Measurements from ENCODE around the gene ZNF438. TPM values are rescaled to one million over a fixed set of nuclear protein-coding genes. Genes with fewer than 3 reads are reported as not detected.

The ZNF438 gene
- total and polyA plus RNA-seq, 2 of the 8 experiments (the other 6 are each of a cell fraction or from before 2014, with no cell fraction given), result 0.95 to 1.7 TPM

DNA sequence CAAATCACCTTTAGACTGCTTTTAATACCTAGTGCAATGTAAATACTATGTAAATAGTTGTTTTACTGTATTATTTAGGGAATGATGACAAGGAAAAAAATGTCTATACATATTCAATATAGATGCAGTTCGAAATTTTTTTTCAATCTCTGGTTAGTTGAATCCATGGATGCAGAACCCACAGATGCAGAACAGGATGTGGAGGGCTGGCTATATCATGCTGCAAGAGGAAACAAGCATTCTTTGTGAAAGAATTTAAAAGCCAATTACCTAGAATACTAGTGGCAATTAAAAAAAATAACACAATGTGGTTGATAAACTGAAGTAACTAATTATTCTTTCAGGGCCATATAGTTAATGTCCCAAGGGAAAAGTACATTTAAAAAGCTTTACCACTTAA, 170.4 kb downstream of the ZNF438 start:
- Histone ChIP-seq H4K8ac (ENCODE audit: extremely low read depth, insufficient read depth, low read length) (no peak overlapping the region), H3K56ac (replicated peaks; ENCODE audit: insufficient read length, low read depth, low read length) (no peak overlapping the region), H3K18ac (ENCODE audit: extremely low read depth, low read length) (no peak overlapping the region), H2BK12ac (ENCODE audit: low read depth, low read length) (no peak overlapping the region), H3K4me1 (replicated peaks in 1 of 4; ENCODE audit: control insufficient read depth in 3 of 4, insufficient read depth in 4 of 4, low read length in 3 of 4) (peaks cover 0 to 7% (median 3%) of the 10 kb centered on the region in 4 experiments; a peak in 3 of 7 replicates), H2BK5ac (ENCODE audit: low read depth, low read length) (no peak overlapping the region), H3K79me1 (ENCODE audit: low read depth, low read length) (no peaks in the 10 kb centered on the region), H2BK20ac (ENCODE audit: low read length) (no peak overlapping the region), H2BK15ac (ENCODE audit: low read length) (no peak overlapping the region), H3K27ac (ENCODE audit: low read depth, low read length) (no peak overlapping the region), H3K36me3 (ENCODE audit: control insufficient read depth in 2 of 4, insufficient read depth in 4 of 4, low read length in 3 of 4) (no peaks in the 10 kb centered on the region), H3K14ac (ENCODE audit: insufficient read length) (no peak overlapping the region), H3K4ac (replicated peaks; ENCODE audit: insufficient read length, low read depth, low read length) (no peak overlapping the region), H3K9ac (replicated peaks in 1 of 4; ENCODE audit: extremely low read depth in 1 of 4, low read depth in 3 of 4, low read length in 3 of 4) (no peak overlapping the region), H3K4me2 (ENCODE audit: insufficient read depth in 1 of 2, low read depth in 2 of 2, low read length in 2 of 2) (no peak overlapping the region), H3K23ac (ENCODE audit: insufficient read length) (no peak overlapping the region), H4K5ac (ENCODE audit: insufficient read length, low read depth, low read length) (no peak overlapping the region), H4K91ac (replicated peaks; ENCODE audit: insufficient read length, low read length) (no peak overlapping the region), H3K27me3 (replicated peaks in 1 of 4; ENCODE audit: control insufficient read depth in 3 of 4, extremely low read depth in 1 of 4, insufficient read depth in 3 of 4, low read length in 3 of 4) (no peaks in the 10 kb centered on the region), H3K23me2 (ENCODE audit: low read depth, low read length) (no peaks in the 10 kb centered on the region), H2AFZ (ENCODE audit: low read length) (no peak overlapping the region), H3K9me3 (ENCODE audit: insufficient read depth in 2 of 2, low read depth in 1 of 2, low read length in 1 of 2) (no peaks in the 10 kb centered on the region), H3K4me3 (ENCODE audit: extremely low read depth in 1 of 4, insufficient read depth in 2 of 4, low read depth in 3 of 4, low read length in 4 of 4) (no peak overlapping the region), H4K20me1 (replicated peaks in 1 of 2; ENCODE audit: control insufficient read depth in 1 of 2, insufficient read depth in 2 of 2, low read length in 2 of 2) (no peaks in the 10 kb centered on the region), H3K79me2 (ENCODE audit: control insufficient read depth in 1 of 2, insufficient read depth in 2 of 2, low read length in 2 of 2) (no peaks in the 10 kb centered on the region), H2AK5ac (ENCODE audit: low read depth, low read length) (no peak overlapping the region), H2BK120ac (replicated peaks; ENCODE audit: low read depth, low read length) (no peak overlapping the region)
- no peak for FAIRE-seq
- POLR2A ChIA-PET (ENCODE audit: partially characterized antibody), result no interaction called here
- WGBS, 2 experiments (ENCODE audit: extremely low coverage in 1 of 2, insufficient coverage in 1 of 2, insufficient read length in 1 of 2, insufficient replicate concordance in 2 of 2, low coverage in 1 of 2, low lambda C conversion rate in 2 of 2, missing lambda C conversion rate in 1 of 2), result 91% methylated on average over 1 of the region's 1 CpG; no CpG with 5 or more reads in 1 of the 2 experiments
- no peak for DNase-seq (ENCODE audit: low read depth in 1 of 2, low spot score in 2 of 2)
- TF ChIP-seq CBX8 (IDR thresholded peaks at IDR 0.05; ENCODE audit: borderline replicate concordance, low read depth, low read length) (no peak), JUND (IDR thresholded peaks at IDR 0.05; ENCODE audit: low read length) (no peak)
- CTCF ChIA-PET (ENCODE audit: partially characterized antibody), result no interaction called here
